GM12801 (cell line): ENCODE results near the gene WDFY2.

ENCODE experiments used
- TF ChIP-seq, protein P1 (sequence below): IDR thresholded peaks from one replicate; pipeline ENCODE4 v1.5.1; 2011; ENCODE audit warnings: control low read depth; ENCODE audit not compliant: insufficient read length; ENCODE audit errors: extremely low read depth

Gene WDFY2

DNA sequence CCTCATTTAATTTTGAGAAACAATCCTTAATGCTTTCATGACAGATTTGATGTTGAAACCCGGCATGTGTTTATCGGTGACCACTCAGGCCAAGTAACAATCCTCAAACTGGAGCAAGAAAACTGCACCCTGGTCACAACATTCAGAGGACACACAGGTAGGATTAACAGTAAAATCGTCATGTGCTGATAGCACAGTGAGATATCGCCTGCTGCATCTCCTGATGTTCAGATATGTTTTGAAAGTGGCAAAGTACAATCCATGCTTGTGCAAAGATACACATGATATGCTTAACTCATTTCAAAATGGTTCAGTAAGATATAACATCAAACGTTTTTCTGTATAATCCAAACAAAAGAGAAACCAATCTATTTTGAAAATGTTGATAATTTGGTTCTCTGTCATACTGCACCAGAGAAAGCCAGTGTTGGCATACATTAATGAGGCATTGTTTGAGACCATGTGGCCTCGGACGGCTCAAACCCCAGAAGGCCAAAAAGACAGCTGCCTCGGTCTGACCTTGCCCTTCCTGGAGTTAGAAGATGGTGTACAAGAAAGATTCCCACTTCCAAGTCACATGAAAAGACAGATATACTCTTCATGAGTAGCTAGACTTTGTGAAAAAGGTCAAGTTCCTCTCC is 143.5 kb downstream of the WDFY2 start:
- TF ChIP-seq, protein P1, sequence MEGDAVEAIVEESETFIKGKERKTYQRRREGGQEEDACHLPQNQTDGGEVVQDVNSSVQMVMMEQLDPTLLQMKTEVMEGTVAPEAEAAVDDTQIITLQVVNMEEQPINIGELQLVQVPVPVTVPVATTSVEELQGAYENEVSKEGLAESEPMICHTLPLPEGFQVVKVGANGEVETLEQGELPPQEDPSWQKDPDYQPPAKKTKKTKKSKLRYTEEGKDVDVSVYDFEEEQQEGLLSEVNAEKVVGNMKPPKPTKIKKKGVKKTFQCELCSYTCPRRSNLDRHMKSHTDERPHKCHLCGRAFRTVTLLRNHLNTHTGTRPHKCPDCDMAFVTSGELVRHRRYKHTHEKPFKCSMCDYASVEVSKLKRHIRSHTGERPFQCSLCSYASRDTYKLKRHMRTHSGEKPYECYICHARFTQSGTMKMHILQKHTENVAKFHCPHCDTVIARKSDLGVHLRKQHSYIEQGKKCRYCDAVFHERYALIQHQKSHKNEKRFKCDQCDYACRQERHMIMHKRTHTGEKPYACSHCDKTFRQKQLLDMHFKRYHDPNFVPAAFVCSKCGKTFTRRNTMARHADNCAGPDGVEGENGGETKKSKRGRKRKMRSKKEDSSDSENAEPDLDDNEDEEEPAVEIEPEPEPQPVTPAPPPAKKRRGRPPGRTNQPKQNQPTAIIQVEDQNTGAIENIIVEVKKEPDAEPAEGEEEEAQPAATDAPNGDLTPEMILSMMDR, result no peak

DNA sequence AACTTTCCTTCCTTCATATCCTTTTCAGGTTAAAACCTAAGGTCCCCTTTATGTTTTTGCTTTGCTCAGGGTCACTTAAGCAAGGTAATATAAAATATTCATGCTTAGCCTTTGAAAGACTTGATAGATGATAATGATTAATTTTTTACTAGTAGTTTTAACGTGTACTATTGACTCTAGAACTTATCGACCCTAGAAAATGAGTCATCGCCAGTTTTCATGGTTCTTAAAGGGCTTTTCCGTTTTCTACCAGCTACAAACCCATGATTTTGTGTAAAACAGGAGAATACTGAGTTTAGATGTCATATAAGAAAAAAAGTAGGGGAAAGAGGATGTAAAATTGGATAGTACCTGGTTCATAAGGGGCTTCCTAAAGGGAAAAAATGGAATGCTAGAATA is 144.0 kb downstream of the WDFY2 start:
- TF ChIP-seq, protein P1, result no peak

DNA sequence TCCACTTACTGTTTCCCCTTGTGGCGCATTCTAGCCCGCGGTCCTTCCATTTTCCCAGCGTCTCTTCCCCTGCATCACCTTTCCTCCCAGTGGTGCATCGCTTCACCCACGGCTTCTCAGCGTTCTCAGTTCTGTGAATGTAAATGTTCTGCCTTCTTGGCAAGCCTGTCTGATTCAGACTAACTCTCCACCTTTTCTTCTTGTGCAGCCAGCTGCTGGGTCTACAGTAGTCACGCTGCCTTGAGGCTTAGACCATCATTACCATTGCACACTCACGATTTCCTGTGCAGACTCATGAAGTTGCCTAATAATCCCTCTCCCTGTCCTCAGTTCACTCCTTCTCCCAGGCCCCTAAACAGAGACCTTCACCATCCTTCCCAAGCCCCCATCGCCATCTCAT is 144.7 kb downstream of the WDFY2 start:
- TF ChIP-seq, protein P1, result no peak

DNA sequence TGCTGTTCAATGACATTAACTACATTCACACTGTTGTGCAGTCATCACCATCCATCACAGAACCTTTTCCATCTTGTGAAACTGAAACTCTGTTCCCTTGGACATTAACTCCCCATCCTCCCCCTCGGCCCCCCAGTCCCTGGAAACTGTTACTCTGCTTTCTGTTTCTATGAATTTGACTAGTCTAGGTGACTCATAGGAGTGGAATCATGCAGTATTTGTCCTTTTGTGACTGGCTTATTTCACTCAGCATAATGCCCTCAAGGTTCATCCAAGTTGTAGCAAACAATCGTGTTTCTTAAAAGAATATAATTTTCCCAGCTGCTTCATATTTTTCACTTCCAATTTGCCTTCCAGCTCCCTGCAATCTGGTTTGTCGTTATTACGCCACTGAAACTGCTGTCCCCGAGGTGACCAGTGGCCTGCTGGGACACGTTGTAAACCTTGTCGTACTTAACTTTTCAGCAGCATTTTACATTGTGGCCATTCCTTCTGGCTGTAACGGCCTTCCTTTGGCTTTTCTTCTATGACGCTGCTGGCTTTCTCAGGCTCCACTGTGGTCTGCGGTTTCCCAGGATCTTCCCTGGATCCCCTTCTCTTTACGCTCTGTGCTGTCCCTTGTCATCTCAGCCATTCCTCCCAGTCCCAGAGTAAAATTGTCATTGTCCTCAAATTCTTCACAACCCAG is 145.7 kb downstream of the WDFY2 start:
- TF ChIP-seq, protein P1, result no peak

DNA sequence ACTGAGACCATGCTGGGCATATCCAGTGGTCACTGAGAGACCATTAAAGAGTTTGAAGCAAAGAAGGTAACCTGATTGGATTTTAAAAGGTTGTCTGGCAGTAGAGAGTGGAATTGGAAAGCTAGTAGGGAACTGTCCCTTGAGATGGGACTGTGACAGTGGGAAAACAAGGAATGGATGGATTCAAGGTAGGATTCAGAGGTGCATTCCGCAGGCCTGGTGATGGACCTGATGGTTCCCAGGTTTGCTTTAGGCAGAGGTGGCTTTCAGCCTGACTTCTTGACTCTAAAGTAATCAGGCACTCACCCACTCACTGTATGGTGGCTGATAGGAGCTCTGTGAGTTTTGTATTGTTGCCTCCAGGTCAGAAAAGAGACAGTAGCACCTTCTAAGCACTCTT is 146.7 kb downstream of the WDFY2 start:
- TF ChIP-seq, protein P1, result no peak

DNA sequence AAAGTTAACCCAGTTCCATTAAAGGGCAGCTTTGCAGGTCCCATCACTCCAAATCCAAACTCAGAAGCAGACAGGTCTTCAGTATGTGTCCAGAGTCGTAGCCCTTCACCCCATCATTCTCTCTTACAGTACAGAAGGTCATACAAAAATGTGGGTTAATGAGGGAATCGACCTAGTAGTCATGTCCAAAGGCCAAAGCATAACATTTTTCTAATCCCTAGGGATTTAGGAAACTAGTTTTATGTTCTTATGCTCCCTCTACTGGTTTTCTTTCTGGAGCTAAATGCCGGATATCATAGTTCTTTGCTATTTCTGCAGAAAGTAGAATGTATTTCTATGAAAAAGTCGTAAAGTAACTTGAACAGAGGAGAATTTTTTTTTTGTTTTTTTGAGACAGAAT is 147.5 kb downstream of the WDFY2 start:
- TF ChIP-seq, protein P1, result no peak

DNA sequence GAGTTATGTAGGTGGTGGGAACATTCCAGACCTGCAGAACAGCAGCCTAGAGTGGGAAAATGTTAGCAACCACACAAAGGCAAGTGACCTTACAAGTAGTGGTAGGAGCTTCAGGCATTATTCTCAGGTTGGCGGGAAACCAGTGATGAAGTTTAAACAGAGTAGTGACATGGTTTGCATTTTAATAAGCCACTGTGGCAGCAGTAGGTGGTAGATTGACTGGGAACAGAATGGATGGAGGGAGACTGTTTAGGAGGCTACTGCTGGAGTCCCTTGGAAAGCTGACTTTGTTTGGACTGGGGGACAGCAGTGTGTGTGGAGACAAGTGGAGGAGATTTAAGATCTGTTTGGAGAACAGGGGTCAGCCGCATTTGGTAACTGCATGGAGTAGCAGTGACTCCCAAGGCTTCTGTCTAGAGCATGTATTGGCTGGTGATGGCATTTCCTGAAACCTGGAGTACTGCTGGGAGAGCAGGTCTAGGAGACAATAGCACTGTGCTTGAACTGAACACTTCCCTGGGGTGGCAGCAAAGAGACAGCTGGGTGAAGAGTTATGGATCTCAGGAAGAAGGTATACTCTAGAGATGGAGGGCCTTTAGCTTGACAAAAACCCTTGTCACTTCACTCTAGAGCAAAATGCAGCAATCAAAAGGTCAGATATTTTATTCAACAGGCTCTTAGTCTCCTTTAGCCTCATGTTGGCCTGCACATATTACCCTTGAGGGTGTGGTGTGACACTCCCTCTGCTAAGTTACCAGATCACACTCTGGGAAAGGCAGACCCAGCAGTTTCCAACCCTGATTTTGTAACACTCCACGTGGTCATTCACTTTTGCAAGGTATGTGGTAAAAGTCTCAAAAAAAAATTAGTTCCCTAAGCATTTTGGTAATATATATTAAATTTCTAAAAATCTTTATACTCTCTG is 149.4 kb downstream of the WDFY2 start:
- TF ChIP-seq, protein P1, result no peak
